H1 (cell line): ENCODE measurements around the gene PCDHA11. TPM values are rescaled to one million over a fixed set of nuclear protein-coding genes. Genes with fewer than 3 reads are reported as not detected.

Experiments
- CTCF ChIA-PET: fragments of 300-600 bp; sonication (Branson Sonifier 250); formaldehyde crosslinking; loops from one replicate; lab custom pipeline; 2021; ENCODE audit not compliant: partially characterized antibody; lab: Charles Lee
- POLR2A ChIA-PET: fragments of 300-600 bp; sonication (Branson Sonifier 250); formaldehyde crosslinking; loops from one replicate; lab custom pipeline; 2021; ENCODE audit warnings: inconsistent platforms; ENCODE audit not compliant: partially characterized antibody; lab: Charles Lee
- DNase-seq, 2 experiments: peaks; one replicate each; pipeline versions ENCODE4 v3.0.0 to v3.0.0-alpha.2; 2010 to 2022; ENCODE audit warnings: low spot score in 2 of 2, low read depth in 1 of 2, mixed read lengths in 1 of 2
- FAIRE-seq: peaks from 2 replicates; lab custom pipeline; 2011; peaks lifted over from hg19 to GRCh38; lab: Jason Lieb, UNC
- H2AFZ ChIP-seq: 2 replicates; pipeline ENCODE4 v1.8.1; 2012; ENCODE audit warnings: low read length, inconsistent platforms
- H2AK5ac ChIP-seq: 2 replicates; pipeline ENCODE4 v1.6.1; 2013; ENCODE audit warnings: low read depth, low read length
- H2BK120ac ChIP-seq: replicated peaks from 2 replicates; pipeline ENCODE3; 2013; ENCODE audit warnings: low read depth, low read length, inconsistent platforms
- H2BK12ac ChIP-seq: 2 replicates; pipeline ENCODE4 v1.6.1; 2013; ENCODE audit warnings: low read depth, low read length
- H2BK15ac ChIP-seq: 2 replicates; pipeline ENCODE4 v1.6.1; 2013; ENCODE audit warnings: low read length
- H2BK20ac ChIP-seq: 2 replicates; pipeline ENCODE4 v1.6.1; 2013; ENCODE audit warnings: low read length
- H2BK5ac ChIP-seq: 2 replicates; pipeline ENCODE4 v1.6.1; 2013; ENCODE audit warnings: low read depth, low read length
- H3K14ac ChIP-seq: 2 replicates; pipeline ENCODE4 v1.6.1; 2013; ENCODE audit warnings: inconsistent platforms; ENCODE audit not compliant: insufficient read length
- H3K18ac ChIP-seq: 2 replicates; pipeline ENCODE4 v1.6.1; 2013; ENCODE audit warnings: low read length; ENCODE audit errors: extremely low read depth
- H3K23ac ChIP-seq: 2 replicates; pipeline ENCODE4 v1.6.1; 2013; ENCODE audit warnings: inconsistent platforms; ENCODE audit not compliant: insufficient read length
- H3K23me2 ChIP-seq: 2 replicates; pipeline ENCODE4 v1.6.1; 2013; ENCODE audit warnings: low read depth, low read length
- H3K27ac ChIP-seq: 2 replicates; pipeline ENCODE4 v1.6.1; 2011; ENCODE audit warnings: low read depth, low read length, inconsistent platforms
- H3K27me3 ChIP-seq, 4 experiments: replicated peaks in 1 of 4; 1 replicate in 1 of 4; 2 replicates in 3 of 4; pipeline versions ENCODE4 v1.6.1 to v1.8.1; 2011 to 2013; ENCODE audit warnings: low read length in 3 of 4, mild to moderate bottlenecking in 3 of 4, inconsistent platforms in 2 of 4, mixed read lengths in 2 of 4, moderate library complexity in 1 of 4; ENCODE audit not compliant: control insufficient read depth in 3 of 4, insufficient read depth in 3 of 4; ENCODE audit errors: extremely low read depth in 1 of 4
- H3K36me3 ChIP-seq, 4 experiments: 2 replicates each; pipeline versions ENCODE4 v1.6.1 to v1.8.1; 2011 to 2013; ENCODE audit warnings: mild to moderate bottlenecking in 4 of 4, low read length in 3 of 4, moderate library complexity in 2 of 4, control low read depth in 1 of 4, inconsistent platforms in 1 of 4; ENCODE audit not compliant: insufficient read depth in 4 of 4, control insufficient read depth in 2 of 4
- H3K4ac ChIP-seq: replicated peaks from 2 replicates; pipeline ENCODE3; 2013; ENCODE audit warnings: low read length, low read depth, mixed read lengths, inconsistent platforms; ENCODE audit not compliant: insufficient read length
- H3K4me1 ChIP-seq, 4 experiments: replicated peaks in 1 of 4; 1 replicate in 1 of 4; 2 replicates in 3 of 4; pipeline versions ENCODE4 v1.6.1 to v1.8.1; 2011 to 2013; ENCODE audit warnings: low read length in 3 of 4, inconsistent platforms in 2 of 4, mixed read lengths in 1 of 4; ENCODE audit not compliant: insufficient read depth in 4 of 4, control insufficient read depth in 3 of 4
- H3K4me2 ChIP-seq, 2 experiments: 2 replicates each; pipeline versions ENCODE4 v1.6.1 to v1.8.1; 2011 to 2013; ENCODE audit warnings: low read depth in 2 of 2, low read length in 2 of 2, control low read depth in 1 of 2, inconsistent platforms in 1 of 2, mild to moderate bottlenecking in 1 of 2; ENCODE audit not compliant: insufficient read depth in 1 of 2
- H3K4me3 ChIP-seq, 4 experiments: fragments of 200-600, 300-600 bp in 1 of 4; sonication (generic), shearing (Covaris generic), sonication (Bioruptor Twin) in 1 of 4; 2 replicates each; pipeline versions ENCODE4 v1.5.1 to v1.8.1; 2011 to 2016; ENCODE audit warnings: low read length in 4 of 4, low read depth in 3 of 4, control low read depth in 2 of 4, inconsistent platforms in 2 of 4, mild to moderate bottlenecking in 2 of 4, mixed read lengths in 1 of 4, moderate library complexity in 1 of 4; ENCODE audit not compliant: insufficient read depth in 2 of 4; ENCODE audit errors: extremely low read depth in 1 of 4
- H3K56ac ChIP-seq: replicated peaks from 2 replicates; pipeline ENCODE3; 2013; ENCODE audit warnings: low read depth, mild to moderate bottlenecking, mixed read lengths, low read length, inconsistent platforms; ENCODE audit not compliant: insufficient read length
- H3K79me1 ChIP-seq: 2 replicates; pipeline ENCODE4 v1.6.1; 2013; ENCODE audit warnings: low read depth, low read length, control low read depth
- H3K79me2 ChIP-seq, 2 experiments: 2 replicates each; pipeline versions ENCODE4 v1.6.1 to v1.8.1; 2012 to 2013; ENCODE audit warnings: low read length in 2 of 2, mild to moderate bottlenecking in 2 of 2, inconsistent platforms in 1 of 2; ENCODE audit not compliant: insufficient read depth in 2 of 2, control insufficient read depth in 1 of 2
- H3K9ac ChIP-seq, 4 experiments: replicated peaks in 1 of 4; 1 replicate in 1 of 4; 2 replicates in 3 of 4; pipeline versions ENCODE4 v1.6.1 to v1.8.1; 2011 to 2013; ENCODE audit warnings: low read depth in 3 of 4, low read length in 3 of 4, control low read depth in 2 of 4, mild to moderate bottlenecking in 2 of 4, moderate library complexity in 2 of 4, inconsistent platforms in 1 of 4; ENCODE audit errors: extremely low read depth in 1 of 4
- H3K9me3 ChIP-seq, 2 experiments: 2 replicates each; pipeline versions ENCODE4 v1.6.1 to v1.8.1; 2012 to 2013; ENCODE audit warnings: mild to moderate bottlenecking in 2 of 2, moderate library complexity in 2 of 2, control low read depth in 1 of 2, inconsistent platforms in 1 of 2, low read depth in 1 of 2, low read length in 1 of 2, mixed read lengths in 1 of 2; ENCODE audit not compliant: insufficient read depth in 2 of 2
- H4K20me1 ChIP-seq, 2 experiments: replicated peaks in 1 of 2; 2 replicates each; pipeline versions ENCODE3 to v1.8.1; 2011 to 2013; ENCODE audit warnings: inconsistent platforms in 2 of 2, low read length in 2 of 2, mild to moderate bottlenecking in 1 of 2; ENCODE audit not compliant: insufficient read depth in 2 of 2, control insufficient read depth in 1 of 2
- H4K5ac ChIP-seq: 2 replicates; pipeline ENCODE4 v1.6.1; 2013; ENCODE audit warnings: low read length, low read depth, mixed read lengths, inconsistent platforms; ENCODE audit not compliant: insufficient read length
- H4K8ac ChIP-seq: 2 replicates; pipeline ENCODE4 v1.8.0; 2013; ENCODE audit warnings: mild to moderate bottlenecking, moderate library complexity, low read length, inconsistent platforms; ENCODE audit not compliant: insufficient read depth; ENCODE audit errors: extremely low read depth
- H4K91ac ChIP-seq: replicated peaks from 2 replicates; pipeline ENCODE3; 2013; ENCODE audit warnings: low read length, mixed read lengths, inconsistent platforms; ENCODE audit not compliant: insufficient read length
- EZH2 ChIP-seq: fragments of 200-600 bp; sonication (generic); IDR thresholded peaks from 2 replicates; pipeline ENCODE4 v1.7.1; 2012; ENCODE audit warnings: low read depth, mild to moderate bottlenecking, moderate library complexity, low read length, inconsistent platforms; ENCODE audit not compliant: severe bottlenecking
- HDAC2 ChIP-seq, 2 experiments: fragments of 300-600 bp in 1 of 2; sonication (generic) in 1 of 2; IDR thresholded peaks; 2 replicates each; pipeline ENCODE4 v1.6.1; 2011 to 2012; ENCODE audit warnings: low read depth in 2 of 2, low read length in 2 of 2, mild to moderate bottlenecking in 2 of 2, moderate library complexity in 2 of 2, borderline replicate concordance in 1 of 2, inconsistent platforms in 1 of 2
- RFX5 ChIP-seq: IDR thresholded peaks from 2 replicates; pipeline ENCODE4 v1.6.1; 2011; ENCODE audit warnings: low read depth, low read length, improper control_type of control experiment, borderline replicate concordance
- SRF ChIP-seq: IDR thresholded peaks from 2 replicates; pipeline ENCODE4 v1.6.1; 2011; ENCODE audit warnings: mild to moderate bottlenecking, low read depth, low read length, moderate library complexity
- WGBS, 2 experiments: shearing (Covaris generic) in 1 of 2; methylation state at CpG; one replicate each; pipeline versions ENCODE4 v1.1.6 to v1.1.7; 2013 to 2015; ENCODE audit warnings: low lambda C conversion rate in 2 of 2, mixed read lengths in 2 of 2, inconsistent platforms in 1 of 2, low coverage in 1 of 2, missing lambda C conversion rate in 1 of 2; ENCODE audit not compliant: insufficient replicate concordance in 2 of 2, insufficient coverage in 1 of 2, insufficient read length in 1 of 2; ENCODE audit errors: extremely low coverage in 1 of 2, missing lambda C conversion rate in 1 of 2; 5-methylcytosine and 5-hydroxymethylcytosine counted together
- polyA plus RNA-seq, 7 experiments: library from polyadenylated mRNA; depleted of rRNA in 3 of 7; stranded (reverse) in 5 of 7; unstranded in 2 of 7; fragments of >200 nt in 5 of 7; fragments of 200-250 nt in 2 of 7; gene quantifications; 1 replicate in 5 of 7; 2 replicates in 1 of 7; 4 replicates in 1 of 7; pipeline versions ENCODE4 v1.2.1 to v1.2.3, GENCODE V29; 2011 to 2013; ENCODE audit warnings: missing spikeins in 2 of 7, mixed read lengths in 2 of 7
- total RNA-seq: library from RNA; stranded (reverse); fragmentation: NEBNext Ultra II Directional; extraction: Animal tissue kit (Norgen Biotek cat#: 25700); gene quantifications from 2 replicates; pipeline ENCODE4 v1.2.1, GENCODE V29; 2021

The PCDHA11 gene
- total and polyA plus RNA-seq, 2 of the 8 experiments (the other 6 are each of a cell fraction or from before 2014, with no cell fraction given), result 4.7 to 6.6 TPM

DNA sequence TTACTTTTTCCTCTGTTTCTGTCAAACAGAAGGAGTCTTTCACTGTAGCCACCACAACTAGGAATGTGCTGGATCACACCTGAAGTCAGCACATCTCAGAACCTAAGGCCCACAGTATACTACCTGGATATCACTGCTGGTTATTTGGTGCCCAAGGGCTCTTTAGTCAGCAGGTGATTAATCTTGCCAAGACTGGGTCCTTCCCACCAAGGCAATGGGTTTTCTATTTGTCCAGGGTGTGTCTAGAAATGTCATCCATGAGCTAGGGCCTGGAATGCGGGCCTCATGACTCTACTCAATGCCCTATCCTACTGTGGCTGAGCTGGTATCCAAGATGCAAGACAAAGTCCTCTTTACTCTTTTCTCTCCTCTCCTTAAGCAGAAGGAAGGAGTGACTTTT is 47.6 kb downstream of the PCDHA11 start:
- no peak overlapping the region for H3K4me2 ChIP-seq
- H4K8ac ChIP-seq, result no peak overlapping the region
- no peaks in the 10 kb centered on the region for H3K27me3 ChIP-seq
- no peak overlapping the region for H3K27ac ChIP-seq
- no peak overlapping the region for H3K4me3 ChIP-seq
- no peak overlapping the region for H2AK5ac ChIP-seq
- no peaks in the 10 kb centered on the region for H3K9me3 ChIP-seq
- no peak overlapping the region for H3K23ac ChIP-seq
- POLR2A ChIA-PET, result no interaction called here
- peaks cover 0 to 10% of the 10 kb centered on the region in 2 experiments for H4K20me1 ChIP-seq
- H3K79me2 ChIP-seq, result no peaks in the 10 kb centered on the region
- no peak overlapping the region for H3K9ac ChIP-seq
- no peaks in the 10 kb centered on the region for H3K4me1 ChIP-seq
- WGBS, 2 experiments, result 86% methylated on average over 1 of the region's 1 CpG; no CpG with 5 or more reads in 1 of the 2 experiments
- no peaks in the 10 kb centered on the region for H3K23me2 ChIP-seq
- H3K56ac ChIP-seq, result no peak overlapping the region
- no peak overlapping the region for H3K4ac ChIP-seq
- no peak overlapping the region for H2BK12ac ChIP-seq
- no peaks in the 10 kb centered on the region for H3K36me3 ChIP-seq
- CTCF ChIA-PET, result interaction anchor here (0.5 to 1.8 kb wide), 7 partner anchors 11 to 125 kb away, joined by 3 to 14 read pairs (median 3); no protein-coding TSS in a partner anchor
- no peak overlapping the region for H3K18ac ChIP-seq
- H2BK15ac ChIP-seq, result no peak overlapping the region
- no peak overlapping the region for H2AFZ ChIP-seq
- no peak overlapping the region for H3K14ac ChIP-seq
- H2BK120ac ChIP-seq, result no peak overlapping the region
- no peak overlapping the region for H2BK5ac ChIP-seq
- no peak for DNase-seq
- H4K91ac ChIP-seq, result no peak overlapping the region
- H4K5ac ChIP-seq, result no peak overlapping the region
- no peak for FAIRE-seq
- H3K79me1 ChIP-seq, result no peaks in the 10 kb centered on the region; the same call in 1 of the 2 replicates
- H2BK20ac ChIP-seq, result no peak overlapping the region
- TF ChIP-seq HDAC2 (IDR thresholded peaks at IDR 0.05; ENCODE audit: borderline replicate concordance in 1 of 2, low read depth in 2 of 2, low read length in 2 of 2), result no peak
- no peak for TF ChIP-seq RFX5
- TF ChIP-seq SRF, result no peak
- no peak for TF ChIP-seq EZH2
